PC-3 (cell line): ENCODE results near the gene AGBL5.

ENCODE experiments used
- EZH2 ChIP-seq: fragments of 300-600 bp; sonication (generic); IDR thresholded peaks from one replicate; pipeline ENCODE4 v1.6.1; 2017; ENCODE audit warnings: antibody characterized with exemption, mild to moderate bottlenecking, low read length; ENCODE audit not compliant: unreplicated experiment
- EZH2phosphoT487 ChIP-seq: fragments of 300-600 bp; sonication (generic); IDR thresholded peaks from 2 replicates; pipeline ENCODE4 v1.6.1; 2018; ENCODE audit warnings: mild to moderate bottlenecking, antibody characterized with exemption, low read length, borderline replicate concordance

- no peak for TF ChIP-seq EZH2phosphoT487
- no peak for TF ChIP-seq EZH2
Observed at GRCh38 chr2:27077231-27077630, 25.8 kb downstream of the AGBL5 start.
